Measurements from ENCODE around the gene GMPR2. TPM values are rescaled to one million over a fixed set of nuclear protein-coding genes. Genes with fewer than 3 reads are reported as not detected.

The GMPR2 gene
- total RNA-seq, 1 experiment from 2014 or later: 85.8 TPM

GRCh38 chr14:24207625-24208024 is 25.1 kb upstream of the GMPR2 start:
- DNase-seq (ENCODE audit: low spot score): no peak
- CTCF ChIA-PET: no interaction called here
- no peak for TF ChIP-seq CTCF (conservative IDR thresholded peaks at IDR 0.05; ENCODE audit: low read depth, low read length)
- no peak for TF ChIP-seq EZH2 (IDR thresholded peaks at IDR 0.05; ENCODE audit: borderline replicate concordance, low read depth, low read length, poor library complexity, severe bottlenecking)
- H3K4me3 ChIP-seq (ENCODE audit: low read depth, low read length, poor library complexity, severe bottlenecking): no peak overlapping the region
- no TSS peak for BruUV-seq (replicated peaks)
- H3K27me3 ChIP-seq (replicated peaks; ENCODE audit: insufficient read depth, low read depth, low read length, poor library complexity): no peaks in the 10 kb centered on the region
- POLR2A ChIA-PET (ENCODE audit: low non-redundant PET): no interaction called here
- H3K36me3 ChIP-seq (ENCODE audit: insufficient read depth, low read length, poor library complexity, severe bottlenecking): peaks cover 30% of the 10 kb centered on the region
- H3K4me1 ChIP-seq (ENCODE audit: insufficient read depth, low read length, poor library complexity, severe bottlenecking): no peaks in the 10 kb centered on the region
- intact Hi-C loops (cut with micrococcal nuclease; ENCODE audit: unreplicated experiment): no loop called here
- H3K9me3 ChIP-seq (ENCODE audit: low read depth, low read length, poor library complexity, severe bottlenecking): no peaks in the 10 kb centered on the region
- H3K27ac ChIP-seq (ENCODE audit: low read depth, low read length, poor library complexity, severe bottlenecking): no peak overlapping the region

- Histone ChIP-seq H3K4me3 (ENCODE audit: low read depth, low read length, poor library complexity, severe bottlenecking) (no peak overlapping the region), H3K27ac (ENCODE audit: low read depth, low read length, poor library complexity, severe bottlenecking) (no peak overlapping the region), H3K4me1 (ENCODE audit: insufficient read depth, low read length, poor library complexity, severe bottlenecking) (peaks cover 9% of the 10 kb centered on the region), H3K36me3 (ENCODE audit: insufficient read depth, low read length, poor library complexity, severe bottlenecking) (peaks cover 24% of the 10 kb centered on the region), H3K9me3 (ENCODE audit: low read depth, low read length, poor library complexity, severe bottlenecking) (no peaks in the 10 kb centered on the region), H3K27me3 (replicated peaks; ENCODE audit: insufficient read depth, low read depth, low read length, poor library complexity) (no peaks in the 10 kb centered on the region)
- CTCF ChIA-PET: no interaction called here
- no peak for DNase-seq (ENCODE audit: low spot score)
- POLR2A ChIA-PET (ENCODE audit: low non-redundant PET): no interaction called here
- no peak for TF ChIP-seq EZH2 (IDR thresholded peaks at IDR 0.05; ENCODE audit: borderline replicate concordance, low read depth, low read length, poor library complexity, severe bottlenecking)
- no peak for TF ChIP-seq CTCF (conservative IDR thresholded peaks at IDR 0.05; ENCODE audit: low read depth, low read length)
- no TSS peak for BruUV-seq (replicated peaks)
- intact Hi-C loops (cut with micrococcal nuclease; ENCODE audit: unreplicated experiment): no loop called here
These were observed 21.4 kb upstream of the GMPR2 start for GRCh38 chr14:24211311-24211710.

- POLR2A ChIA-PET (ENCODE audit: low non-redundant PET): interaction anchor here (0.9 kb wide), 1 partner anchor 17 kb away, joined by 3 read pairs; the partner anchor contains the start of gene TM9SF1
- Histone ChIP-seq H3K27ac (ENCODE audit: low read depth, low read length, poor library complexity, severe bottlenecking) (peak within 1 kb of the TSS; percentile 90), H3K9me3 (ENCODE audit: low read depth, low read length, poor library complexity, severe bottlenecking) (no peaks in the 10 kb centered on the region), H3K36me3 (ENCODE audit: insufficient read depth, low read length, poor library complexity, severe bottlenecking) (peaks cover 28% of the 10 kb centered on the region), H3K27me3 (replicated peaks; ENCODE audit: insufficient read depth, low read depth, low read length, poor library complexity) (no peaks in the 10 kb centered on the region), H3K4me3 (ENCODE audit: low read depth, low read length, poor library complexity, severe bottlenecking) (peak within 1 kb of the TSS; percentile 58), H3K4me1 (ENCODE audit: insufficient read depth, low read length, poor library complexity, severe bottlenecking) (peaks cover 9% of the 10 kb centered on the region)
- CTCF ChIA-PET: no interaction called here
- no TSS peak for BruUV-seq (replicated peaks)
- peak; percentile 99 for DNase-seq (ENCODE audit: low spot score)
- intact Hi-C loops (cut with micrococcal nuclease; ENCODE audit: unreplicated experiment): loop anchor here (1.0 kb wide), 1 partner anchor 19 kb away; the partner anchor contains the start of genes GMPR2 and NEDD8
- TF ChIP-seq CTCF (conservative IDR thresholded peaks at IDR 0.05; ENCODE audit: low read depth, low read length): no peak
These were observed 19.5 kb upstream of the GMPR2 start, which contains the start of gene CHMP4A for GRCh38 chr14:24212924-24213865. Gene CHMP4A, minus strand, starts transcription at chr14:24213488. Its CDS starts 49 bp downstream, at chr14:24213439.
